NCI-H748 (cell line): Measurements from ENCODE around the gene KSR1.
"Not testable (repeated sequence)": the region's sequence is repeated elsewhere in the genome, so short reads cannot be mapped to it uniquely, and the experiment has no call there.

Experiments used
- DNase-seq: peaks from one replicate; lab custom pipeline; 2025; ENCODE audit not compliant: unreplicated experiment; lab: John Stamatoyannopoulos, UW

KSR1 gene

DNA sequence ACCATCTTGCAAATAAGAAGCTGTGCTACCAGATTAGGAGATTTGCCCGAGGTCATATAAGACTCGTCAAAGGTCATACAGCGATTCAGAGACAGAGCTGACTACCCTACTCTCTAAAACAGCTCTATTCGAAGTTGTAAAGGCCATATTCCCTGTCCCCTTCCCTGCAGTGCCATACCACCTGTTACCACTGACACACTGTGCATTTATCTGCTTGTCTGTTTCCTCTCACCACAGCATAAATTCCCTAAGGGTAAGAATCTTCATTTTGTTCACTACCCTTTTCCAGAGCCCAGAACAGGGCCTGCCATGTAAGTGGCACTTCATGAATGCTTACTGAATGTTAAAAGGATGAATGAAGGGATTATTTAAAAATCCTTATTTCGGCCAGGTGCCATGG, 3.4 kb upstream of the KSR1 start:
- no peak for DNase-seq

DNA sequence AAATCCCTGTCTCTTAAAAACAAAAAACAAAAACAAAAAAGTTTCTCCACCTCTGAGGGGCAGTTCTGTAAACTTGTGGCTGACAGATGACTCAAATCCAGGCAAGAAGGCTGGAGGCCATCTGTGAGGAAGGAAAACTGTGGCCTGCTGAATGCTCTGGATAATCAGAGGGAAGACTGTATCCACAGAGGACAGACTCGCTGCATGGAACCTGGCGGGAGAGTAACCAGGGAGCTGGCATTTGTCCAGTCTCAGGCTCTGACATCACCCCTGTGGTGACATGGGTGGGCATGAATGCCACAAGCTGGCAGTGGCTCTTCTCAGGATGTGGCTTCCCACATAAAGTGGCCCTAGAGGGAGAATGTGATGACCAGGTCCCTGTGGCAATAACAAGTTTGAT, 2.8 kb upstream of the KSR1 start:
- no peak for DNase-seq

DNA sequence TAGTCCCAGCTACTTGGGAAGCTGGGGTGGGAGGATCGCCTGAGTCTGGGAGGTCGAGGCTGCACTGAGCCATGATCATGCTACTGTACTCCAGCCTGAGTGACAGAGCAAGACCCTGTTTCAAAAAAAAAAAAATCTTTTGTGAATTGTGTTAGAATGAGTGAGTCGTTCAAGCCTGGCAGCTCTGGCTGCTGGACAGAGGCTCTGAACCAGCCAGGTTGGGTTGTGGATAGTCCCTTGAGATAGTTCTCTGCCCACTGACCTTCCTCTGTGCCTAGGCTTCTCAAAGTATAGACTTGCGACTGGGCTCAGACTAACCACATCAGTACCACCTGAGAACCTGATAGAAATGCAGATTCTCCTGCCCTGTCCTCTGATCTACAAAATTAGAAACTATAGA, 2.2 kb upstream of the KSR1 start:
- DNase-seq, result no peak

DNA sequence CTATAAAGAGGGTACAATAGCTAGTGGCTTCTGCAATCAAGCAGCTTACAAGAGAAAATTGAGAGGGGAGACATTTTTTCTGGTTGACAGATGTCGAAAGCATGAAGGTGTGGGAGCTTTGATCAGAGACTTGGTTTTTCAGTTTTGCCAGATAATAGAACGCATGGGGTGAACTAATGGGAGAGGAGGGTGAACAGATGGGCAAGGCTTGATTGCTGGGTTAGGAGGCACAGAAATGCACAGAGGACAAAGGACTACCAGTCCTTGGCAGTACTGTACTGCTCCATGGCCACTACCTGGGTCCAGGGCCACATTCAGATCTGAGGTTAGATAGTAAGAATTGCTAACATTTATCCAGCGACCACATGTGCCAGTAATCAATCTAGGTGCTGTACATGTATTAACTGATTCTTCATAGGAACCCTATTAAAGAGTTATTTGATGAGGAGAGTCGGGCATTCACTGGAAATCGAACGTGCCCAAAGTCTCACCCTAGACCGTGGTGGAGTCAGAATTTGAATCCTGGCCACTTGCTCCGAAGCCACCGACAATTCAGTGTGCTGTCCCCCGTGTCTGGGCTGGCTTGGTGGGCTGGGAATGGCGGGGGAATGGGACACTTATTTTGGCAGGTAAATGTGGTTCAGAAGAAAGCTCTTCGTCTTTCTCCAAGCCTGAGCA, 873 bp upstream of the KSR1 start:
- DNase-seq, result peak; percentile 36

DNA sequence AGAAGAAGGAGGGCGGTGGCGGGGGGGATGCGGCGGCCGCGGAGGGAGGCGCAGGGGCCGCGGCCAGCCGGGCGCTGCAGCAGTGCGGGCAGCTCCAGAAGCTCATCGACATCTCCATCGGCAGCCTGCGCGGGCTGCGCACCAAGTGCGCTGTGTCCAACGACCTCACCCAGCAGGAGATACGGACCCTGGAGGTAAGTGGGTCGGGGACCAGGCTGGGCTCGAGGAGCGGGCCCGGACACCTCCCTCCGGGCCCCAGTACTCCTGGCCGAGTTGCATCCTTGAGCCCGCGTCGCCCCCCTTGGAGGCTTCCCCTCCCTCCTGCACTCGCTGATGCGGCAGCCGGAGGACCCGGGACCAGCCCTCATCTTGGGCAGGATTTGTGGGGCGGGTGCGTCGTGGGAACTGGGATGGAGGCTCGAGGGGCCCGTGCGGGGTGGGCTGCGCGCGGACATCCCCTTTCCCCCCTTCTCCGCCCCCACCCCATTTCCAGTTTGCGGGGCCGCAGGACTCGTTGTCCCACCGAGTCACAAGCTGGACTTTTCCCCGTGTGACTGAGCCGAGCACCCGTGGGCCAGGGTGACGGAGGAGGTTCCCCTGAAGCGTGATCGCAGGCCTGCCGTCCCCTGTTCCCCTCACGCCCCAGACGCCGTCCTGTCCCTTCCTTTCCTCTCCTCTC, 572 bp downstream of the KSR1 start:
- peak; percentile 32 for DNase-seq

DNA sequence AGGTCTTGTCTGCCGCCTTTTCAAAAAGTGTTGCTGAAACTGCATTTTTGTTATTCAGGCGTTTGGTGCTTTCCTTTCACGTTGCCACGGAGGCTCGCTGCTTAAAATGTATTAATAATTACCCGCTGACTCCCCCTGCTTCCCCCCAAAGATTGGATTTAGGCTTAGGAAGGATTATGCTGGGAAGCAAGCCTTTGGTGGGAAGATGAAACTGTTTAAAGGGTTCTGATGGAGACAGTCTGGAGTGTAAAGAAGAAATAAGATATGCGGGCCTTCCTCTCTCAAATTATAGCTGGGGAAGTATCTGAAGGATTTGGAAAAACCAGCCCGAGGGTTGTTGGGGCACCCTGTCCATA, 1.1 kb downstream of the KSR1 start:
- DNase-seq, result no peak

DNA sequence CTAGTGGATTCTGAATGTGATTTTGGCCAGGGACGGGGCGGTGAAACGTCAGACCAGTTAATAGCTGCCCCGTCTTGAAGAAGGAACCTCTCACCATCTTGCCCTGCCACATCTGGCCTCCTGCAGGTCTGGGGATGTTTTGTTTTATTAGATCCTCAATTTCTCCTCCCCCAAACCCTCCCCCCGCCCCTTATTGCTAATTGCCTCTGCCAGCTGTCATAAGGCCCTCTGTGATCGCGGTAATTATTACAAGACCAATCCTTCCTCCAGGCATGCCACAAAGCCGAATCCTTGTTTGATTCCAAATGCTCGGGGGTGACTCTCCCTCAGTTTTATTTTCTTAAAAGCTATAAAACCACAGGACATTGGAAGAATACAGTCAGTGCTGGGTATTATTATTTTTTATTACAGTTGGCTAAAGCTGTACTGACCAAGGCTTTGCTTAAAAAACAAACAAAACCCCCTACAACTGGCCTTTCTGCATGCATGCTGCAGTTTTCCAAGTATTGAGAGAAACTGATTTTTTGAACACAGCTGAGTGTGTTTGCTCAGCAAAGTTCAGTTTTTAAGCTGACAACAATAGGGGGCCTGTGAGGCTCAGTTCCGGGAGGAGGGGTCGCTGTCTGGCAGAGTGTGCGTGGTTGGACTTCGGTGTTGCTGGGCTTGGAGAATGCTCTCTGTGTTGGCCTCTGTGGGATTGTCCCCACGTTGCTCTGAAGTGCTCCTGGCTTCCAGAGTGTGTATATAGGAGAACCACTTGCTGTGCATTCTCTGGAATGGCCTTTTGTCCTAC, 1.7 kb downstream of the KSR1 start:
- DNase-seq, result peak; percentile 77

DNA sequence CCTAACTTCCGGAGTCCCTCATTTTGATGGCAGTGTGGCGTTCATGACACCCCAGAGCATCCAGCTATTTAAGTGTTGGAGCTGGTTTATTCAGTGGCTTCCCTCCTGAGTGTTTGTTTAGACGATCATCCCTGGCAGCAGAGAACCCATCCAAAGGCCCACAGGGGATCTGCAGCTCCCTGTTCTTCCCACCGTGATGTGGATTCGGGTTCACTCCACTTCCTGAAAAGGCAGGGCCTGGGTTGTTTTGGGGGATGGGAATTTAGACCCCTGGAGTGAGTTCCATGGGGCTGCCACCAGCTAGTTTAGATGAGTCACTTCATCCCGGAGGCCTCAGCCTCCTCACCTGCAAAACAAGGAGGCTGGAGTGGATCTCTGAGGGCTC, 2.3 kb downstream of the KSR1 start:
- no peak for DNase-seq

DNA sequence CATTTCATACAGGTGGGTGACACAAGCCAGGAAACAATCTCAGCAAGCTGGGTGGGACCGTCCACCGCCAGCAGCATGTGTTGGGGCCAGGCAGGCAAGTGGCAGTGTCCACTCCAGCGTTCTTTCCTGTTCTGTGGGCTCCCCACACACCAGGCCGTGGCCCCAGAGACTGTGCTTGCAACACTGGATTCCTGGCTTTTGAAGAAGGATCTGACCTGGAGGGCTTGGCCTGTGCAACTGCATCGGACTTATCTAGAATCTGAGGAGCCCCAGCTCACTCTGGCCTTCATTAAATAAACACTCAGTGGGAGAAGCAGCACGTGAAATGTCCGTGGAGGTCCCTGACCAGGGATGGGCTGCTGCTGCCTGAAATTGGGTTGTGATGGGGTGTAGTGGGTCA, 3.2 kb downstream of the KSR1 start:
- no peak for DNase-seq

DNA sequence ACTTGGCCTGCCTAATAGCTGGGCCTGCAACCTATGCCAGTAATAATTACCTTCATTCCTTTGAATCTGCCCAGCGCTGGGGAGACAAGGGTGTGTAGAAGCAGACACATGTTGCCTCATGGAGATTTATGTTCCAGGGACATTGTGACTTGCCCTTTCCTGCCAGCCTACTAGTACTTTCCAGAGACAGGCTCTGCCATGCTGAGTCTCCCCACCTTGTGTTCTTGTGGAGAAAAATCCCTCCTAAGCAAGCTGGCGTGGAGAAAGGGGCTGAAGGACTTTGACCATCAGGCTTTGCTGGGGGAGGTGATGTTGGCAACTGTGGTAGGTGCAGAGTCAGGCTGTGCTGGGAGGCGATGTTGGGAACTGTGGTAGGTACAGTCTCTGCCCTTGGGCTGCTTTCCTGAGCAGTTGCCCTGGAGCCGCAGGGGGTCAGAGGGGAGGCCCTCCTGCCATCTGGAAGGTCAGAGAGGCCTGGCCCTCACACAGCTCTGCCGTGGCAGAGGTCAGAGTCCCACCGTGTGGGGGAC, 4.0 kb downstream of the KSR1 start:
- no peak for DNase-seq

DNA sequence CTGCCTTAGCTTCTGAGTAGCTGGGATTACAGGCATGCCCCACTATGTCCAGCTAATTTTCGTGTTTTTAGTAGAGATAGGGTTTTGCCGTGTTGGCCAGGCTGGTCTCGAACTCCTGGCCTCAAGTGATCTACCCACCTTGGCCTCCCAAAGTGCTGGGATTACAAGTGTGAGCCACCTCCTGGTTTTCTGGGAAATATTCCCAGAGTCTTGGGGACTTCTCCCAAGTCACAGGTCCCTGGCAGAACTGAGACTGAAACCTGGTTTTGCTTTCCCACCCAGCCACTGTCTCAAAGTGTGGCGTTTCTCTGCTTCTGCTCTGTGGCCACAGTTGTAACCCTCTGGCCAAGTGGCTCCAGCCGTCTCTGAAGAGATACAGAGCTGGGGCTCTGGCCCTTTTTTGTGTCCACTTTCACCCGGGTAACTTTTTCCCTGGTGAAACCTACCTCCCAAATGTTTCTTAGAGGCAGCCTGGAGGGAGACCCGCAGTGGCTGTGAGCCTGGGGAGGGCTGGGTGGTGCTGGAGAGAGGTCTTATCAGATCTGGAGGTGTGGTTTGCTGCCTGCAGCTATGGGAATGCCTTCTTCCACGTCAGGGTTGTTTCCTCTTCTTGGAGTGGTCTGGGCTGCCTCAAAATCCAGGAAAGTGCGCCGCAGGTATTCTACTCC, 5.1 kb downstream of the KSR1 start:
- no peak for DNase-seq

DNA sequence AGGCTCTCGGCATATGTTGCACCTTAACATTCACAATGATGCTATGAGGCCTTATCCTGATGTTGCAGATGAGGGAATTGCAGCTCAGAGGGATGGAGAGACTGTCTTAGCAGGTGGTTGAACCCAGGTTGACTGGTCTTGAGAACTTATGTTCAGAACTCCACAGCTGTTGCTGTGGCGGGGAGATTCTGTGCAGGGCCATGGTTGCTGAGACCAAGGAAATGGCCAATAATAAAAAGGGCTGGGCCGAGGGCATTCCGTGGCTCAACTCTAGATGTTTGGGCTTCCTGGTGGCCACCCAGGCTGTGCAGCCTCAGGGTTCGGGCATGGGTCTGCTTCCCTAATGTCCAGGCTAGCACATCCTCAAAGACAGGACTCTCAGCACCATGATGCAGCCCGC, 5.9 kb downstream of the KSR1 start:
- DNase-seq, result no peak

DNA sequence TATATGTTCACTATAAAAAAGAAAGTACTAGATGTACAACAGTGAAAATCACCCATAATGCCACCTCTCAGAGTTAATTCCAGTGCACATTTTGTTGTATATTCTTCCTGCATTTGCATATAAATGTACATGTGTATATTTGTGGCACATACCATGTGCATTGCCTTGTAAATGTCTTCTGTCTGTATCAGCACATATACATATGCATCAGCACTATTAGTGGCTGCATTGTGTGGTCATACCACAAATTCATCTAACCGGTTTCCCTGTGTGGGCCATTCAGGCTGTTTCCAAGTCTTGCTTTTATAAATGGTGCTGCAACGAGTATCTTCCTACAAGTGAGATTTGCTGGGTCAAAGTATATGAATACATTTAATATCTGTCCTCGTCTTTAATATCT, 6.5 kb downstream of the KSR1 start:
- DNase-seq, result no peak

DNA sequence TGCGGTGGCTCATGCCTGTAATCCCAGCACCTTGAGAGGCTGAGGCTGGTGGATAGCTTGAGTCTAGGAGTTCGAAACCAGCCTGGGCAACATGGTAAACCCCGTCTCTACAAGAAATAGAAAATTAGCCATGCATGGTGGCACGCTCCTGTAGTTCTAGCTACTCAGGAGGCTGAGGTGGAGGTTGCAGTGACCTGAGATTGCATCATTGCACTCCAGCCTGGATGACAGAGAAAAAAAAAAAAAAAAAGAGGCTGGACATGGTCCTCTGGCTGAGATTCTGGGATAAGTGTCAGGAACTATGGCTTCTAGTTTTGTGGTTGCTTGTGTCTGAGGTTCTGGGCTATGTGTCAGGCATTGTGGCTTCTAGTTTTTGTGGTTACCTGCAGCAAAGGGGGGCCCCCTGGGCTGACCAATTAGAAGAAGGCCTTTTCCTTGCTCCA, 7.0 kb downstream of the KSR1 start:
- no peak for DNase-seq

DNA sequence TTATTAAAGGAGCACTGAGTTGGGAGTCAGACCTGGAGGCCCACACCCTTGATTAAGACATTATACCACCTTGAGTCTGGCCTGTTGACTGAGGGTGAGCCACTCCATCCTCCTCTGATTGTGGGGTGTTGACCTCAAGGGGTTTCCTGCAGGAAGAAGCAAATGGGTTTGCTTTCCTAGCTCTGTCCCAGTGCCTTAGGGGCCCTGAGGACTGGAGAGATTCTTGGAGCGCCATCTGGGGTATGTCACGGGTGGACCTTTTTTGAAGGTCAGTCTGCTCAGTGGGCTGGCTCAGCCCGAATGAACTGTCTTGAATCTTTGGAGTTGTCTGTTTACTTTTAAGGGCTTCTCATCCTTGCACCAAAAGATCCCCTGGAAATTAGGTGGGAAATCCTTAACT, 7.8 kb downstream of the KSR1 start:
- not testable (repeated sequence) for DNase-seq

DNA sequence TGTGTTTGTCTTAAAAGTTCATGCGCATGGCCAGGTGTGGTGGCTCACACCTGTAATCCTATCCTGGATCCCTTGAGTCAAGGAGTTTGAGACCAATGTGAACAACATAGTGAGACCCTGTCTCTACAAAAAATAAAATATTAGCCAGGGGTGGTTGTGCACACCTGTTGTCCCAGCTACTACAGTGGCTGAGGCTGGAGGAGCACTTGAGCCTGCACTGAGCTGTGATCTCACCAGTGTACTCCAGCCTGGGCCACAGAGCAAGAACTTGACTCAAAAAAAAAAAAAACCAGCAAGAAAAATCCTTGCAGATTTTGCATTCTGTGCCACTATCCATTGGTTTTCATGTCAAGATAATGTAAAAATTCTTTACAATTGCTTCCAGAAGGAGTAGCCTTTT, 8.2 kb downstream of the KSR1 start:
- DNase-seq, result no peak

DNA sequence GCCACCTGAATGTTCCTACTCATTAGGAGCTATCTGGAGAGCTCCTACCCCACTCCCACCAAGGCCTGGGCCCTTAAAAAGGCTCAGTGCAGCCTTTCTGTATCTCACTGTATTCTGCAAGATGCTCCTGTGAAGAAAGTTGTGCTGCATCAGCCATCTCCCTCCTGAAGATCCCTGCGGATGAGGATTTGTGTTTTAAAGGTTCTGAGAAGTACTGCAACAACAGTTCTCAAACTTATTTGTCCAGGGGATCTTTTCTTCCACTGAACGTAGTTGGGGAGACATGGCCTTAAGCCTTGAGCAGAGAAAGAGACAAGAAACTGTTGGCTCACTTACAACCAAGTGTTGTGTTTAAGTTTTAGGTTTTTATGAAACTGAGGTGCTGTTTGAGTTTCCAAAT, 9.6 kb downstream of the KSR1 start:
- DNase-seq, result not testable (repeated sequence)

DNA sequence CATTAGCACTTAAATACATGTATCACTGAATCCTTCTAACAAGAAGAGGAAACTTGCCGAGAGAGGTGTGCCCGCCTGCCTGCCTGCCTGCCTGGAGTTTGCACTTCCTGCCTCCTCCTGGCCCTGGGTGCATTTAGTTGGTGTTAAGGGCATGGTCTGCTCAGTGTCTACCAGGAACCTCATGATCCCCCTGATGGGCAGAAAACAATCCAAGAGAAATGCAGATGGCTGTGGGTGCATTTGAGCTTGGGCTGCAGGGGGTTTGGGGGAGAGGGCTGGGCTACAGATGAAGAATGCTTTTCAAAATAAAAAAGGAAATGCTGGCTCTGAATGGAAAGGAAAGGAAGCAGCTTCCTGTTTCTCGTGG, 10.1 kb downstream of the KSR1 start:
- no peak for DNase-seq

DNA sequence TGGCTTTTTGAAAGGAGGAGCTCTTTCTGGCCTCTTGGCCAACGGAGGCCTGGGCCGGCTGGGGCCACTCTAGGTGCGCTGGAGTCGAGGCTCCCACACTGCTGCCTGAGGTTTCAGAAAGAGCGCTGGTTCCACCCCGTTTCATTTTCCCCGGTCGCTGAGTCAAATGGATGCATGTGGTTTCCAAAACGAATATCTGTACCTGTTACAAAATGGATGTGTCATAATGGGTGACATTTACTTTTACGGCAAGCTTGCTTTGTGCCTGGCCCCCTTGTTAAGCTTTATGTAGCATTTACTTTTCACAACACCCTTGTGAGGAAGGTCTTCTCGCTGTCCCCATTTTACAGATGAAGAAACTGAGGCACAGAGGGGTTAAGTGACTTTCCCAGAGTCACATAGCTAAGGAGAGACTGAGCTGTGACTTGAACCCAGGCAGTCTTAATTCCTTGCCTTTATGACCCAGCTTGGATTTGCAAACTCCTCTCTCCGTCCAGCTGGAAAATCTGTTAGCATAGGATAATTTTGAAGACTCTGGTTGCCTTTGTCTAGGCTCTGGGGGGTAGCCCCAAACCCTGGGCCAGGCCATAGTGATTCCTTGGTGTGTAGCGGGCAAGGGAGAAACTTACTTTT, 10.6 kb downstream of the KSR1 start:
- DNase-seq, result no peak

DNA sequence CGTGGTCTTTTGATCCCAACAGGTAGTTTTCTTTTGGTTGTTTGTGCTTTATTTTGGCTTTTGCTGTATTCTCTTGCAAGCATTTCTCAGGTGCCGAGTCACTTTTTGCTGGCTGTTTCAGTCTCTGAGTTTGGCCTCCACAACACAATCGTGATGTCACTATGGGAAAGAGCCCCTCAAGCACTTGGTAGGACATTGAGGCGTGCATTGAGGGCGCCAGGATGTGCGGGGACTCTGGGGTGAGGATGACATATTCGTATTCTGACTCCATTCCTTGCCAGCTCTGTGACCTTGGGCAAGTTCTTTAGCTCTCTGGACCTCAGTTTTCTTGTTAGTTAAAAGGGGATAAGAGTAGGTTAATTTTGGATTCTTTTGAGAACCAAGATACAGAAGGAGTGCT, 13.0 kb downstream of the KSR1 start:
- DNase-seq, result no peak
